ENCODE measurements around the gene LARP6.
A peak's percentile ranks its signal among the peaks of the same experiment; 100 is the strongest.

LARP6 gene

GRCh38 chr15:70876683-70877082 is 22.7 kb upstream of the LARP6 start:
- no peak for TF ChIP-seq CTCF (IDR thresholded peaks at IDR 0.05)

GRCh38 chr15:70876011-70876410 is 22.1 kb upstream of the LARP6 start:
- TF ChIP-seq CTCF (IDR thresholded peaks at IDR 0.05), result no peak

GRCh38 chr15:70875001-70875782 is 21.2 kb upstream of the LARP6 start:
- TF ChIP-seq CTCF (IDR thresholded peaks at IDR 0.05), result peak; percentile 67

- TF ChIP-seq CTCF (IDR thresholded peaks at IDR 0.05), result no peak
These were observed 19.5 kb upstream of the LARP6 start for GRCh38 chr15:70873232-70874054.

GRCh38 chr15:70870051-70870450 is 16.1 kb upstream of the LARP6 start:
- TF ChIP-seq CTCF (IDR thresholded peaks at IDR 0.05), result no peak

GRCh38 chr15:70869346-70869745 is 15.4 kb upstream of the LARP6 start:
- TF ChIP-seq CTCF (IDR thresholded peaks at IDR 0.05), result no peak

GRCh38 chr15:70867911-70868467 is 14.0 kb upstream of the LARP6 start:
- TF ChIP-seq CTCF (IDR thresholded peaks at IDR 0.05), result no peak
